GM12878 (cell line): ENCODE results near the gene MIR17HG. TPM values are rescaled to one million over a fixed set of nuclear protein-coding genes. Genes with fewer than 3 reads are reported as not detected.

Experiments used
- ATAC-seq: fragments of 200-7000 bp; cut with Tn5 transposase; 3 replicates; pipeline ENCODE4 v1.9.1; 2020; ENCODE audit warnings: mild to moderate bottlenecking, moderate library complexity
- BruUV-seq: library from RNA; stranded (reverse); fragments of 400-500 nt; replicated peaks from 2 replicates; lab custom pipeline; 2021; lab: Mats Ljungman, UMichigan
- CTCF ChIA-PET: fragments of 300-600 bp; sonication (Branson Sonifier 250); formaldehyde crosslinking; extraction: SDS; loops from one replicate; lab custom pipeline; 2021; ENCODE audit warnings: inconsistent platforms; lab: Yijun Ruan, JAX
- POLR2A ChIA-PET: fragments of 350-600 bp; formaldehyde crosslinking; extraction: SDS; loops from one replicate; lab custom pipeline; 2021; ENCODE audit warnings: inconsistent platforms; lab: Charles Lee
- RAD21 ChIA-PET: fragments of 300-600 bp; sonication (Branson Sonifier 250); formaldehyde crosslinking; loops from one replicate; lab custom pipeline; 2023; ENCODE audit warnings: antibody characterized with exemption; ENCODE audit not compliant: unreplicated experiment; lab: Charles Lee
- SMC1A ChIA-PET: fragments of 300-600 bp; sonication (Branson Sonifier 250); formaldehyde crosslinking; loops from one replicate; lab custom pipeline; 2023; ENCODE audit not compliant: unreplicated experiment, uncharacterized antibody; lab: Charles Lee
- DNase-seq: peaks from one replicate; pipeline ENCODE4 v3.0.0-alpha.2; 2011; ENCODE audit warnings: low read depth, low spot score
- FAIRE-seq: peaks from 3 replicates; lab custom pipeline; 2011; peaks lifted over from hg19 to GRCh38; lab: Jason Lieb, UNC
- H2AFZ ChIP-seq: 2 replicates; pipeline ENCODE4 v1.6.0; 2011; ENCODE audit warnings: low read depth, low read length, control low read depth; ENCODE audit not compliant: control insufficient read depth
- H3K27ac ChIP-seq: 2 replicates; pipeline ENCODE4 v1.5.1; 2011; ENCODE audit warnings: control low read depth; ENCODE audit not compliant: control insufficient read depth, insufficient read depth
- H3K27me3 ChIP-seq, 2 experiments: replicated peaks in 1 of 2; 2 replicates each; pipeline versions ENCODE4 v1.6.0 to v1.6.1; 2011; ENCODE audit warnings: low read length in 1 of 2; ENCODE audit not compliant: control insufficient read depth in 2 of 2, insufficient read depth in 2 of 2
- H3K36me3 ChIP-seq, 2 experiments: 2 replicates each; pipeline ENCODE4 v1.5.1; 2011; ENCODE audit warnings: low read length in 1 of 2; ENCODE audit not compliant: control insufficient read depth in 2 of 2, insufficient read depth in 2 of 2
- H3K4me1 ChIP-seq: 2 replicates; pipeline ENCODE4 v1.6.1; 2011; ENCODE audit warnings: mild to moderate bottlenecking, low read length, moderate library complexity, mixed read lengths; ENCODE audit not compliant: control insufficient read depth, insufficient read depth
- H3K4me2 ChIP-seq: 2 replicates; pipeline ENCODE4 v1.6.0; 2011; ENCODE audit warnings: control low read depth; ENCODE audit not compliant: control insufficient read depth, insufficient read depth
- H3K4me3 ChIP-seq: fragments of 200-600 bp; sonication (generic); 2 replicates; pipeline ENCODE4 v1.5.1; 2016
- H3K79me2 ChIP-seq: 2 replicates; pipeline ENCODE4 v1.6.0; 2011; ENCODE audit warnings: low read length; ENCODE audit not compliant: control insufficient read depth, insufficient read depth
- H3K9ac ChIP-seq: 2 replicates; pipeline ENCODE4 v1.8.0; 2011; ENCODE audit warnings: low read length, control low read depth, mixed read lengths; ENCODE audit not compliant: control insufficient read depth, insufficient read depth
- H3K9me3 ChIP-seq: replicated peaks from 3 replicates; pipeline ENCODE4 v1.5.1; 2011; ENCODE audit warnings: mild to moderate bottlenecking, low read length; ENCODE audit not compliant: control insufficient read depth, insufficient read depth
- H4K20me1 ChIP-seq: 2 replicates; pipeline ENCODE4 v1.6.0; 2011; ENCODE audit not compliant: control insufficient read depth, insufficient read depth
- DPF2 ChIP-seq: fragments of 450-650 bp; IDR thresholded peaks from 2 replicates; pipeline ENCODE4 v1.6.1; 2017; ENCODE audit warnings: mild to moderate bottlenecking
- EED ChIP-seq: sonication (generic); IDR thresholded peaks from 2 replicates; pipeline ENCODE4 v1.6.1; 2016; ENCODE audit warnings: antibody characterized with exemption, low read depth
- NRF1 ChIP-seq: conservative IDR thresholded peaks from 2 replicates; pipeline ENCODE4 v1.6.1; 2011; ENCODE audit warnings: mild to moderate bottlenecking, low read depth, low read length, improper control_type of control experiment
- PAX8 ChIP-seq: fragments of 450-650 bp; IDR thresholded peaks from 2 replicates; pipeline ENCODE4 v1.6.1; 2017; ENCODE audit warnings: mild to moderate bottlenecking, moderate library complexity
- RUNX3 ChIP-seq: IDR thresholded peaks from 2 replicates; pipeline ENCODE4 v1.6.1; 2012; ENCODE audit warnings: low read length, inconsistent platforms
- WGBS: methylation state at CpG from one replicate; pipeline ENCODE4 v1.1.6; 2016; ENCODE audit warnings: low lambda C conversion rate; ENCODE audit not compliant: insufficient replicate concordance, insufficient coverage; ENCODE audit errors: missing lambda C conversion rate; 5-methylcytosine and 5-hydroxymethylcytosine counted together
- in situ Hi-C: fragments of 300-500 bp; cut with MboI; formaldehyde crosslinking; loops from 9 replicates; pipeline ENCODE4 v1.14.3; 2018; ENCODE audit warnings: mixed read lengths
- intact Hi-C: fragments of 100-400 bp; cut with micrococcal nuclease; formaldehyde crosslinking; loops from one replicate; pipeline ENCODE4 v1.14.2; 2022; ENCODE audit not compliant: unreplicated experiment
- polyA plus RNA-seq, 11 experiments: library from polyadenylated mRNA; depleted of rRNA in 4 of 11; unstranded in 6 of 11; stranded (reverse) in 5 of 11; fragments of >200 nt; fragmentation: Nextera tagmentation in 4 of 11; fragmentation: Illumina TruSeq in 1 of 11; extraction: Ambion mirVana in 4 of 11; extraction: Trizol in 1 of 11; gene quantifications; 1 replicate in 1 of 11; 2 replicates in 10 of 11; pipeline versions ENCODE4 v1.2.1 to v1.2.3, GENCODE V29; 2011 to 2016; ENCODE audit warnings: inconsistent platforms in 2 of 11, missing spikeins in 2 of 11, low read depth in 1 of 11
- total RNA-seq, 4 experiments: library from RNA; depleted of rRNA in 3 of 4; stranded (reverse); fragments of >200 nt in 3 of 4; fragmentation: Illumina TruSeq in 1 of 4; extraction: Trizol in 1 of 4; gene quantifications; 2 replicates each; pipeline versions ENCODE4 v1.2.1 to v1.2.3, GENCODE V29; 2013 to 2021
- TF ChIP-seq, protein P1 (sequence below): fragments of 450-650 bp; IDR thresholded peaks from 2 replicates; pipeline ENCODE4 v1.6.1; 2017; ENCODE audit warnings: borderline replicate concordance
- TF ChIP-seq, protein P2 (sequence below): IDR thresholded peaks from 2 replicates; pipeline ENCODE4 v1.6.1; 2012; ENCODE audit warnings: low read length, inconsistent platforms
- TF ChIP-seq, protein P3 (sequence below): IDR thresholded peaks from 2 replicates; pipeline ENCODE4 v1.6.1; 2012; ENCODE audit warnings: mild to moderate bottlenecking, low read depth, low read length
- TF ChIP-seq, protein P4 (sequence below): fragments of 450-650 bp; IDR thresholded peaks from 2 replicates; pipeline ENCODE4 v1.6.1; 2017; ENCODE audit warnings: mild to moderate bottlenecking, moderate library complexity
- TF ChIP-seq, protein P5 (sequence below): fragments of 450-650 bp; formaldehyde crosslinking; IDR thresholded peaks from 2 replicates; pipeline ENCODE4 v1.4.0; 2022; ENCODE audit warnings: mild to moderate bottlenecking, moderate library complexity

Gene MIR17HG
- total and polyA plus RNA-seq, 10 of the 15 experiments (the other 5 are each of a cell fraction or from before 2014, with no cell fraction given) = 4.4 to 37.7 (median 15.1) TPM

DNA sequence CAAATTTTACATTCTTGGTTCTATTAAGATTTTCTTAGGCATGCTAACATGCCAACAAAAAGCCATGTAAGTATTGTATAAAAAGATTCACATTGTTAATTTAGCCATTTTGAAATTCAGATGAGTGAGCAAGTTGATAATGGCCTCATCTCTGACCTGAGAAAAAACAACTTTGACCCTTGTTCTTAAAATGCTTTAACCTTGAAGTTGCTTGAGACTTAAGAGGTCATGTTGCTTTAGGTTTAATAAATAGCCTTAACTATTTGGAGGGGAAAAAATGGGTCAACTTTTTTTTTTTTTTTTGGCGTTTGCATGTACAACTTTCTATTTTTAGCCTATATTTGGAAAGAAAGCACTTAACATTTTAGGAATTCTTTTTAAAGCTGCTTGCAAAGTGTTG lies 6.0 kb downstream of the MIR17HG start:
- peaks cover 5% of the 10 kb centered on the region; the same call in 1 of the 2 replicates for H4K20me1 ChIP-seq
- H3K4me1 ChIP-seq = no peaks in the 10 kb centered on the region
- H3K79me2 ChIP-seq = peaks cover 54% of the 10 kb centered on the region
- ATAC-seq (no peak), FAIRE-seq (no peak), DNase-seq (no peak)
- H3K9ac ChIP-seq = no peak overlapping the region
- no TSS peak for BruUV-seq
- no peaks in the 10 kb centered on the region for H3K9me3 ChIP-seq
- intact Hi-C loops (no loop called here), in situ Hi-C loops (no loop called here)
- POLR2A ChIA-PET = no interaction called here
- no peaks in the 10 kb centered on the region for H3K27me3 ChIP-seq
- H2AFZ ChIP-seq = no peak overlapping the region
- RAD21 ChIA-PET = interaction anchor here (1.6 kb wide), 1 partner anchor 41 kb away, joined by 6 read pairs; no protein-coding TSS in a partner anchor
- SMC1A ChIA-PET = interaction anchor here (0.6 to 1.4 kb wide), 5 partner anchors 8 to 41 kb away, joined by 3 to 7 read pairs (median 3); no protein-coding TSS in a partner anchor
- CTCF ChIA-PET = interaction anchor here (0.9 to 4.5 kb wide), 4 partner anchors 13 to 53 kb away, joined by 3 to 43 read pairs (median 3); no protein-coding TSS in a partner anchor
- H3K4me2 ChIP-seq = no peak overlapping the region
- no peak overlapping the region for H3K4me3 ChIP-seq
- peaks cover 4 to 45% of the 10 kb centered on the region in 2 experiments; a peak in 3 of 4 replicates for H3K36me3 ChIP-seq
- no CpG with 5 or more reads among the region's 1 CpG for WGBS
- no peak overlapping the region for H3K27ac ChIP-seq
- TF ChIP-seq PAX8 (no peak), NRF1 (no peak), EED (no peak), DPF2 (no peak), RUNX3 (no peak)
- TF ChIP-seq, protein P1, sequence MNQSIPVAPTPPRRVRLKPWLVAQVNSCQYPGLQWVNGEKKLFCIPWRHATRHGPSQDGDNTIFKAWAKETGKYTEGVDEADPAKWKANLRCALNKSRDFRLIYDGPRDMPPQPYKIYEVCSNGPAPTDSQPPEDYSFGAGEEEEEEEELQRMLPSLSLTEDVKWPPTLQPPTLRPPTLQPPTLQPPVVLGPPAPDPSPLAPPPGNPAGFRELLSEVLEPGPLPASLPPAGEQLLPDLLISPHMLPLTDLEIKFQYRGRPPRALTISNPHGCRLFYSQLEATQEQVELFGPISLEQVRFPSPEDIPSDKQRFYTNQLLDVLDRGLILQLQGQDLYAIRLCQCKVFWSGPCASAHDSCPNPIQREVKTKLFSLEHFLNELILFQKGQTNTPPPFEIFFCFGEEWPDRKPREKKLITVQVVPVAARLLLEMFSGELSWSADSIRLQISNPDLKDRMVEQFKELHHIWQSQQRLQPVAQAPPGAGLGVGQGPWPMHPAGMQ = no peak
- TF ChIP-seq, protein P2, sequence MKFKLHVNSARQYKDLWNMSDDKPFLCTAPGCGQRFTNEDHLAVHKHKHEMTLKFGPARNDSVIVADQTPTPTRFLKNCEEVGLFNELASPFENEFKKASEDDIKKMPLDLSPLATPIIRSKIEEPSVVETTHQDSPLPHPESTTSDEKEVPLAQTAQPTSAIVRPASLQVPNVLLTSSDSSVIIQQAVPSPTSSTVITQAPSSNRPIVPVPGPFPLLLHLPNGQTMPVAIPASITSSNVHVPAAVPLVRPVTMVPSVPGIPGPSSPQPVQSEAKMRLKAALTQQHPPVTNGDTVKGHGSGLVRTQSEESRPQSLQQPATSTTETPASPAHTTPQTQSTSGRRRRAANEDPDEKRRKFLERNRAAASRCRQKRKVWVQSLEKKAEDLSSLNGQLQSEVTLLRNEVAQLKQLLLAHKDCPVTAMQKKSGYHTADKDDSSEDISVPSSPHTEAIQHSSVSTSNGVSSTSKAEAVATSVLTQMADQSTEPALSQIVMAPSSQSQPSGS = no peak
- TF ChIP-seq, protein P3, sequence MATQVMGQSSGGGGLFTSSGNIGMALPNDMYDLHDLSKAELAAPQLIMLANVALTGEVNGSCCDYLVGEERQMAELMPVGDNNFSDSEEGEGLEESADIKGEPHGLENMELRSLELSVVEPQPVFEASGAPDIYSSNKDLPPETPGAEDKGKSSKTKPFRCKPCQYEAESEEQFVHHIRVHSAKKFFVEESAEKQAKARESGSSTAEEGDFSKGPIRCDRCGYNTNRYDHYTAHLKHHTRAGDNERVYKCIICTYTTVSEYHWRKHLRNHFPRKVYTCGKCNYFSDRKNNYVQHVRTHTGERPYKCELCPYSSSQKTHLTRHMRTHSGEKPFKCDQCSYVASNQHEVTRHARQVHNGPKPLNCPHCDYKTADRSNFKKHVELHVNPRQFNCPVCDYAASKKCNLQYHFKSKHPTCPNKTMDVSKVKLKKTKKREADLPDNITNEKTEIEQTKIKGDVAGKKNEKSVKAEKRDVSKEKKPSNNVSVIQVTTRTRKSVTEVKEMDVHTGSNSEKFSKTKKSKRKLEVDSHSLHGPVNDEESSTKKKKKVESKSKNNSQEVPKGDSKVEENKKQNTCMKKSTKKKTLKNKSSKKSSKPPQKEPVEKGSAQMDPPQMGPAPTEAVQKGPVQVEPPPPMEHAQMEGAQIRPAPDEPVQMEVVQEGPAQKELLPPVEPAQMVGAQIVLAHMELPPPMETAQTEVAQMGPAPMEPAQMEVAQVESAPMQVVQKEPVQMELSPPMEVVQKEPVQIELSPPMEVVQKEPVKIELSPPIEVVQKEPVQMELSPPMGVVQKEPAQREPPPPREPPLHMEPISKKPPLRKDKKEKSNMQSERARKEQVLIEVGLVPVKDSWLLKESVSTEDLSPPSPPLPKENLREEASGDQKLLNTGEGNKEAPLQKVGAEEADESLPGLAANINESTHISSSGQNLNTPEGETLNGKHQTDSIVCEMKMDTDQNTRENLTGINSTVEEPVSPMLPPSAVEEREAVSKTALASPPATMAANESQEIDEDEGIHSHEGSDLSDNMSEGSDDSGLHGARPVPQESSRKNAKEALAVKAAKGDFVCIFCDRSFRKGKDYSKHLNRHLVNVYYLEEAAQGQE = no peak
- TF ChIP-seq, protein P4, sequence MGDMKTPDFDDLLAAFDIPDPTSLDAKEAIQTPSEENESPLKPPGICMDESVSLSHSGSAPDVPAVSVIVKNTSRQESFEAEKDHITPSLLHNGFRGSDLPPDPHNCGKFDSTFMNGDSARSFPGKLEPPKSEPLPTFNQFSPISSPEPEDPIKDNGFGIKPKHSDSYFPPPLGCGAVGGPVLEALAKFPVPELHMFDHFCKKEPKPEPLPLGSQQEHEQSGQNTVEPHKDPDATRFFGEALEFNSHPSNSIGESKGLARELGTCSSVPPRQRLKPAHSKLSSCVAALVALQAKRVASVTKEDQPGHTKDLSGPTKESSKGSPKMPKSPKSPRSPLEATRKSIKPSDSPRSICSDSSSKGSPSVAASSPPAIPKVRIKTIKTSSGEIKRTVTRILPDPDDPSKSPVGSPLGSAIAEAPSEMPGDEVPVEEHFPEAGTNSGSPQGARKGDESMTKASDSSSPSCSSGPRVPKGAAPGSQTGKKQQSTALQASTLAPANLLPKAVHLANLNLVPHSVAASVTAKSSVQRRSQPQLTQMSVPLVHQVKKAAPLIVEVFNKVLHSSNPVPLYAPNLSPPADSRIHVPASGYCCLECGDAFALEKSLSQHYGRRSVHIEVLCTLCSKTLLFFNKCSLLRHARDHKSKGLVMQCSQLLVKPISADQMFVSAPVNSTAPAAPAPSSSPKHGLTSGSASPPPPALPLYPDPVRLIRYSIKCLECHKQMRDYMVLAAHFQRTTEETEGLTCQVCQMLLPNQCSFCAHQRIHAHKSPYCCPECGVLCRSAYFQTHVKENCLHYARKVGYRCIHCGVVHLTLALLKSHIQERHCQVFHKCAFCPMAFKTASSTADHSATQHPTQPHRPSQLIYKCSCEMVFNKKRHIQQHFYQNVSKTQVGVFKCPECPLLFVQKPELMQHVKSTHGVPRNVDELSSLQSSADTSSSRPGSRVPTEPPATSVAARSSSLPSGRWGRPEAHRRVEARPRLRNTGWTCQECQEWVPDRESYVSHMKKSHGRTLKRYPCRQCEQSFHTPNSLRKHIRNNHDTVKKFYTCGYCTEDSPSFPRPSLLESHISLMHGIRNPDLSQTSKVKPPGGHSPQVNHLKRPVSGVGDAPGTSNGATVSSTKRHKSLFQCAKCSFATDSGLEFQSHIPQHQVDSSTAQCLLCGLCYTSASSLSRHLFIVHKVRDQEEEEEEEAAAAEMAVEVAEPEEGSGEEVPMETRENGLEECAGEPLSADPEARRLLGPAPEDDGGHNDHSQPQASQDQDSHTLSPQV = no peak
- TF ChIP-seq, protein P5, sequence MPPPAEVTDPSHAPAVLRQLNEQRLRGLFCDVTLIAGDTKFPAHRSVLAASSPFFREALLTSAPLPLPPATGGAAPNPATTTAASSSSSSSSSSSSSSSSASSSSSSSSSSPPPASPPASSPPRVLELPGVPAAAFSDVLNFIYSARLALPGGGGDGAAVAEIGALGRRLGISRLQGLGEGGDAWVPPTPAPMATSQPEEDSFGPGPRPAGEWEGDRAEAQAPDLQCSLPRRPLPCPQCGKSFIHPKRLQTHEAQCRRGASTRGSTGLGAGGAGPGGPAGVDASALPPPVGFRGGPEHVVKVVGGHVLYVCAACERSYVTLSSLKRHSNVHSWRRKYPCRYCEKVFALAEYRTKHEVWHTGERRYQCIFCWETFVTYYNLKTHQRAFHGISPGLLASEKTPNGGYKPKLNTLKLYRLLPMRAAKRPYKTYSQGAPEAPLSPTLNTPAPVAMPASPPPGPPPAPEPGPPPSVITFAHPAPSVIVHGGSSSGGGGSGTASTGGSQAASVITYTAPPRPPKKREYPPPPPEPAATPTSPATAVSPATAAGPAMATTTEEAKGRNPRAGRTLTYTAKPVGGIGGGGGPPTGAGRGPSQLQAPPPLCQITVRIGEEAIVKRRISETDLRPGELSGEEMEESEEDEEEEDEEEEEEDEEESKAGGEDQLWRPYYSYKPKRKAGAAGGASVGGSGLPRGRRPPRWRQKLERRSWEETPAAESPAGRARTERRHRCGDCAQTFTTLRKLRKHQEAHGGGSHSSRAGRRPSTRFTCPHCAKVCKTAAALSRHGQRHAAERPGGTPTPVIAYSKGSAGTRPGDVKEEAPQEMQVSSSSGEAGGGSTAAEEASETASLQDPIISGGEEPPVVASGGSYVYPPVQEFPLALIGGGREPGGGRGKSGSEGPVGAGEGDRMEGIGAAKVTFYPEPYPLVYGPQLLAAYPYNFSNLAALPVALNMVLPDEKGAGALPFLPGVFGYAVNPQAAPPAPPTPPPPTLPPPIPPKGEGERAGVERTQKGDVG (CRISPR knock-in tag) = no peak
